HepG2 (cell line): ENCODE measurements around the gene LARP7. TPM values are rescaled to one million over a fixed set of nuclear protein-coding genes. Genes with fewer than 3 reads are reported as not detected.

Experiments
- ATAC-seq: fragments of 200-7000 bp; cut with Tn5 transposase; 3 replicates; pipeline ENCODE4 v1.9.1; 2020; ENCODE audit warnings: mild to moderate bottlenecking, moderate library complexity
- BruUV-seq: library from RNA; stranded (reverse); fragments of 400-500 nt; replicated peaks from 2 replicates; lab custom pipeline; 2021; lab: Mats Ljungman, UMichigan
- CTCF ChIA-PET: fragments of 300-600 bp; formaldehyde crosslinking; extraction: SDS; loops from one replicate; lab custom pipeline; 2021; ENCODE audit warnings: low total read pairs, inconsistent platforms, low intra/inter-chr PET ratio; lab: Yijun Ruan, JAX
- POLR2A ChIA-PET: fragments of 350-600 bp; sonication (Branson Sonifier 250); formaldehyde crosslinking; loops from one replicate; lab custom pipeline; 2020; ENCODE audit warnings: antibody characterized with exemption, inconsistent platforms; lab: Yijun Ruan, JAX
- DNase-seq: peaks from one replicate; pipeline ENCODE4 v3.0.0-alpha.2; 2015; ENCODE audit warnings: low spot score
- FAIRE-seq: peaks from 3 replicates; lab custom pipeline; 2011; peaks lifted over from hg19 to GRCh38; lab: Jason Lieb, UNC
- H2AFZ ChIP-seq: one replicate; pipeline ENCODE4 v1.6.1; 2011; ENCODE audit warnings: low read length, inconsistent platforms
- H3K27ac ChIP-seq: fragments of 300-600 bp; 3 replicates; pipeline ENCODE4 v1.8.0; 2011; ENCODE audit warnings: mixed run types, mild to moderate bottlenecking, mixed read lengths, low read length, inconsistent platforms; ENCODE audit not compliant: insufficient read depth; ENCODE audit errors: extremely low read length
- H3K27me3 ChIP-seq, 2 experiments: fragments of 200-600 bp in 1 of 2; 2 replicates in 1 of 2; 3 replicates in 1 of 2; pipeline versions ENCODE4 v1.6.0 to v1.8.0; 2011; ENCODE audit warnings: low read length in 2 of 2, mild to moderate bottlenecking in 2 of 2, moderate library complexity in 2 of 2, inconsistent platforms in 1 of 2; ENCODE audit not compliant: insufficient read depth in 2 of 2, control insufficient read depth in 1 of 2
- H3K36me3 ChIP-seq, 2 experiments: fragments of 200-600 bp in 1 of 2; replicated peaks in 1 of 2; 2 replicates in 1 of 2; 3 replicates in 1 of 2; pipeline versions ENCODE4 v1.5.1 to v1.8.0; 2011; ENCODE audit warnings: low read length in 2 of 2, inconsistent platforms in 1 of 2; ENCODE audit not compliant: insufficient read depth in 2 of 2, control insufficient read depth in 1 of 2
- H3K4me1 ChIP-seq: 2 replicates; pipeline ENCODE4 v1.5.1; 2012; ENCODE audit warnings: low read length, inconsistent platforms; ENCODE audit not compliant: insufficient read depth
- H3K4me2 ChIP-seq: 2 replicates; pipeline ENCODE4 v1.6.0; 2011; ENCODE audit warnings: low read depth, low read length, inconsistent platforms
- H3K4me3 ChIP-seq, 3 experiments: fragments of 200-600 bp in 1 of 3; sonication (generic), shearing (Covaris generic) in 1 of 3; replicated peaks in 1 of 3; 2 replicates each; pipeline ENCODE4 v1.5.1; 2011 to 2016; ENCODE audit warnings: low read length in 3 of 3, inconsistent platforms in 2 of 3, low read depth in 2 of 3, mild to moderate bottlenecking in 2 of 3, control low read depth in 1 of 3, mixed read lengths in 1 of 3; ENCODE audit not compliant: insufficient read depth in 1 of 3
- H3K79me2 ChIP-seq: one replicate; pipeline ENCODE4 v1.6.1; 2011; ENCODE audit warnings: low read length, inconsistent platforms; ENCODE audit not compliant: insufficient read depth
- H3K9ac ChIP-seq: 2 replicates; pipeline ENCODE4 v1.6.0; 2011; ENCODE audit warnings: mild to moderate bottlenecking, low read depth, low read length, inconsistent platforms; ENCODE audit not compliant: insufficient read depth
- H3K9me3 ChIP-seq: 2 replicates; pipeline ENCODE4 v1.5.1; 2012; ENCODE audit warnings: mild to moderate bottlenecking, low read length
- H4K20me1 ChIP-seq: 2 replicates; pipeline ENCODE4 v1.6.0; 2011; ENCODE audit warnings: inconsistent platforms, mild to moderate bottlenecking, low read length, moderate library complexity; ENCODE audit not compliant: insufficient read depth
- GABPA ChIP-seq, 2 experiments: IDR thresholded peaks; 2 replicates each; pipeline ENCODE4 v1.6.1; 2011 to 2016; ENCODE audit warnings: low read depth in 2 of 2, low read length in 1 of 2, missing biosample characterization in 1 of 2, missing genetic modification characterization in 1 of 2
- ZNF12 ChIP-seq: sonication (generic); formaldehyde crosslinking; IDR thresholded peaks from 2 replicates; pipeline ENCODE4 v1.5.0; 2020; ENCODE audit warnings: missing genetic modification reagents
- ZNF235 ChIP-seq: sonication (generic); formaldehyde crosslinking; IDR thresholded peaks from 2 replicates; pipeline ENCODE4 v1.8.1; 2023; ENCODE audit warnings: mild to moderate bottlenecking, missing genetic modification reagents, borderline replicate concordance
- ZNF432 ChIP-seq: sonication (generic); formaldehyde crosslinking; IDR thresholded peaks from 2 replicates; pipeline ENCODE4 v1.5.0; 2020; ENCODE audit warnings: missing genetic modification reagents, mild to moderate bottlenecking, borderline replicate concordance
- ZNF678 ChIP-seq: sonication (generic); formaldehyde crosslinking; IDR thresholded peaks from 2 replicates; pipeline ENCODE4 v1.4.0; 2020; ENCODE audit warnings: mild to moderate bottlenecking, missing genetic modification reagents
- WGBS: methylation state at CpG from one replicate; pipeline ENCODE4 v1.1.6; 2017; ENCODE audit warnings: low lambda C conversion rate; 5-methylcytosine and 5-hydroxymethylcytosine counted together
- in situ Hi-C: cut with HindIII; loops from 2 replicates; pipeline ENCODE4 v1.10.0; 2017; ENCODE audit warnings: low pct_unique_long_range_greater_than_20kb; ENCODE audit not compliant: extremely low pct_ligation_motif_present
- intact Hi-C: fragments of 100-400 bp; cut with micrococcal nuclease; formaldehyde crosslinking; loops from one replicate; pipeline ENCODE4 v1.10.0; 2022; ENCODE audit not compliant: unreplicated experiment
- polyA plus RNA-seq, 8 experiments: library from polyadenylated mRNA; depleted of rRNA in 3 of 8; stranded (reverse) in 7 of 8; unstranded in 1 of 8; fragments of >200 nt; fragmentation: Illumina TruSeq in 4 of 8; extraction: Trizol in 4 of 8; gene quantifications; 2 replicates each; pipeline versions ENCODE4 v1.2.1 to v1.2.3, GENCODE V29; 2011 to 2016; ENCODE audit warnings: low read depth in 4 of 8, missing spikeins in 1 of 8, mixed read lengths in 1 of 8; ENCODE audit not compliant: insufficient read depth in 1 of 8
- total RNA-seq, 5 experiments: library from RNA; depleted of rRNA; stranded (reverse); fragments of >200 nt; fragmentation: Illumina TruSeq; extraction: Trizol; gene quantifications; 2 replicates each; pipeline ENCODE4 v1.2.3, GENCODE V29; 2016; ENCODE audit warnings: low read depth in 1 of 5
- TF ChIP-seq, protein P1 (sequence below): sonication (generic); formaldehyde crosslinking; IDR thresholded peaks from 2 replicates; pipeline ENCODE4 v1.8.0; 2022; ENCODE audit warnings: mild to moderate bottlenecking, missing genetic modification reagents; ENCODE audit not compliant: insufficient replicate concordance
- TF ChIP-seq, protein P2 (sequence below): sonication (generic); formaldehyde crosslinking; IDR thresholded peaks from 2 replicates; pipeline ENCODE4 v1.8.0; 2022; ENCODE audit warnings: missing genetic modification reagents, mild to moderate bottlenecking, borderline replicate concordance

Gene LARP7
- total and polyA plus RNA-seq, 2 of the 13 experiments (the other 11 are each of a cell fraction or from before 2014, with no cell fraction given) = 9.7 to 37.1 TPM

DNA sequence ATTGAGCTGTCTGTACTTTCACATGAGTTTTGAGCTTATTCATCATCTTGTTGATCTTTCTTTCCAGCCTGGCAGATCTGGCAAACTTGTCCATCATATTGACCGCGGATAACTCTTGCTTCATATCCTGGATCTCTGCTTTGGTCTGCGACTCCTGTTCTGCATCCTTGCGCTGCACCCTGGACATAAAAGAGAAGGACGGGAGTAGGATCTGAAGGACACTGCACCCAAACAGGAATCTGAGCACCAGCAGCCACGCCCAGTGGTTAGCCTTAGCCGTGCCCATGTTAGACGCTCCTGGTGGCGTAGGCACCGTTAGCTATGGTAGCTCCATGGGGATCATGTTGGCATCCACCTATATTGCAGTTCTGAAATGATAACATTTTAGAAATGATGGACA is 56.6 kb downstream of the LARP7 start:
- 58% methylated on average over 9 of the region's 10 CpGs for WGBS
- no peaks in the 10 kb centered on the region for H3K9me3 ChIP-seq
- H3K36me3 ChIP-seq = no peaks in the 10 kb centered on the region
- H3K79me2 ChIP-seq = no peaks in the 10 kb centered on the region
- no peak overlapping the region for H2AFZ ChIP-seq
- H3K4me1 ChIP-seq = no peaks in the 10 kb centered on the region
- TF ChIP-seq ZNF235 (CRISPR knock-in tag) = no peak
- TF ChIP-seq ZNF12 = no peak
- TF ChIP-seq, protein P1, sequence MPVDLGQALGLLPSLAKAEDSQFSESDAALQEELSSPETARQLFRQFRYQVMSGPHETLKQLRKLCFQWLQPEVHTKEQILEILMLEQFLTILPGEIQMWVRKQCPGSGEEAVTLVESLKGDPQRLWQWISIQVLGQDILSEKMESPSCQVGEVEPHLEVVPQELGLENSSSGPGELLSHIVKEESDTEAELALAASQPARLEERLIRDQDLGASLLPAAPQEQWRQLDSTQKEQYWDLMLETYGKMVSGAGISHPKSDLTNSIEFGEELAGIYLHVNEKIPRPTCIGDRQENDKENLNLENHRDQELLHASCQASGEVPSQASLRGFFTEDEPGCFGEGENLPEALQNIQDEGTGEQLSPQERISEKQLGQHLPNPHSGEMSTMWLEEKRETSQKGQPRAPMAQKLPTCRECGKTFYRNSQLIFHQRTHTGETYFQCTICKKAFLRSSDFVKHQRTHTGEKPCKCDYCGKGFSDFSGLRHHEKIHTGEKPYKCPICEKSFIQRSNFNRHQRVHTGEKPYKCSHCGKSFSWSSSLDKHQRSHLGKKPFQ (CRISPR knock-in tag) = no peak
- TF ChIP-seq ZNF678 (CRISPR knock-in tag) = no peak
- no peak for TF ChIP-seq GABPA (IDR thresholded peaks at IDR 0.05; ENCODE audit: low read depth, low read length)
- TF ChIP-seq GABPA (CRISPR knock-in tag; IDR thresholded peaks at IDR 0.05; ENCODE audit: low read depth) = no peak
- no peak for TF ChIP-seq ZNF432 (CRISPR knock-in tag)
- TF ChIP-seq, protein P2, sequence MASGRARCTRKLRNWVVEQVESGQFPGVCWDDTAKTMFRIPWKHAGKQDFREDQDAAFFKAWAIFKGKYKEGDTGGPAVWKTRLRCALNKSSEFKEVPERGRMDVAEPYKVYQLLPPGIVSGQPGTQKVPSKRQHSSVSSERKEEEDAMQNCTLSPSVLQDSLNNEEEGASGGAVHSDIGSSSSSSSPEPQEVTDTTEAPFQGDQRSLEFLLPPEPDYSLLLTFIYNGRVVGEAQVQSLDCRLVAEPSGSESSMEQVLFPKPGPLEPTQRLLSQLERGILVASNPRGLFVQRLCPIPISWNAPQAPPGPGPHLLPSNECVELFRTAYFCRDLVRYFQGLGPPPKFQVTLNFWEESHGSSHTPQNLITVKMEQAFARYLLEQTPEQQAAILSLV = no peak
- in situ Hi-C loops = no loop called here
- H3K27me3 ChIP-seq = peaks cover 0 to 3% of the 10 kb centered on the region in 2 experiments; a peak in 1 of 5 replicates
- intact Hi-C loops = no loop called here
- BruUV-seq = no TSS peak
- ChIA-PET CTCF (no interaction called here), POLR2A (no interaction called here)
- no peak overlapping the region for H3K27ac ChIP-seq
- no peak overlapping the region for H3K9ac ChIP-seq
- H3K4me2 ChIP-seq = no peak overlapping the region
- no peak overlapping the region for H3K4me3 ChIP-seq
- DNase-seq (no peak), ATAC-seq (no peak), FAIRE-seq (no peak)
- no peaks in the 10 kb centered on the region for H4K20me1 ChIP-seq
